Psoas muscle (tissue), 8 donors: ENCODE data around the gene PTPRK. TPM values are rescaled to one million over a fixed set of nuclear protein-coding genes. Genes with fewer than 3 reads are reported as not detected.

Experiments
- ATAC-seq, 4 donors: fragments of 200-7000 bp; cut with Tn5 transposase; one replicate each; pipeline ENCODE4 v1.9.1; 2020; ENCODE audit warnings: moderate library complexity in 3 of 4, mild to moderate bottlenecking in 2 of 4
- DNase-seq, 2 donors: peaks; one replicate each; pipeline ENCODE4 v3.0.0-alpha.2; 2020
- H3K27ac ChIP-seq: fragments of 200-600 bp; one replicate; pipeline ENCODE4 v1.8.0; 2022
- H3K27me3 ChIP-seq, 3 donors: fragments of 200-600 bp in 1 of 3; one replicate each; pipeline versions ENCODE4 v1.6.1 to v1.8.0; 2013 to 2022; ENCODE audit warnings: low read length in 2 of 3, mild to moderate bottlenecking in 2 of 3, moderate library complexity in 1 of 3; ENCODE audit not compliant: insufficient read depth in 3 of 3
- H3K36me3 ChIP-seq, 2 donors: fragments of 200-600 bp in 1 of 2; one replicate each; pipeline versions ENCODE4 v1.6.1 to v1.8.0; 2013 to 2022; ENCODE audit warnings: low read depth in 1 of 2, mild to moderate bottlenecking in 1 of 2, moderate library complexity in 1 of 2; ENCODE audit not compliant: insufficient read depth in 1 of 2
- H3K4me1 ChIP-seq: fragments of 200-600 bp; one replicate; pipeline ENCODE4 v1.8.0; 2022
- H3K4me3 ChIP-seq: fragments of 200-600 bp; one replicate; pipeline ENCODE4 v1.8.0; 2022; ENCODE audit warnings: mild to moderate bottlenecking
- H3K9me3 ChIP-seq: fragments of 200-600 bp; one replicate; pipeline ENCODE4 v1.8.0; 2022
- CTCF ChIP-seq: fragments of 200-600 bp; IDR thresholded peaks from one replicate; pipeline ENCODE4 v1.8.0; 2022; ENCODE audit warnings: antibody characterized with exemption
- WGBS, 3 donors: extraction: QIAGEN DNeasy Blood & Tissue Kit; methylation state at CpG; one replicate each; pipeline versions ENCODE4 v1.1.6 to v1.1.7; 2013; 5-methylcytosine and 5-hydroxymethylcytosine counted together
- intact Hi-C, 2 donors: fragments of 100-400 bp; cut with DNase I; formaldehyde crosslinking; loops; one replicate each; pipeline versions ENCODE4 v1.11.0 to v1.14.2; 2022
- polyA plus RNA-seq, 3 donors: library from polyadenylated mRNA; stranded (reverse); fragments of 200-250 nt; gene quantifications; one replicate each; pipeline ENCODE4 v1.2.3, GENCODE V29; 2013
- total RNA-seq, 4 donors: library from RNA; stranded (reverse); fragmentation: NEBNext Ultra II Directional in 2 of 4; extraction: Animal tissue kit (Norgen Biotek cat#: 25700) in 2 of 4; gene quantifications; one replicate each; pipeline versions ENCODE4 v1.2.1 to v1.2.4, GENCODE V29; 2021 to 2023
- donor health status: healthy with polysubstance abuse.
- donor health status: DM: no; HTN: no; CAD: no; lungs with moderate emphysema.
- donor health status: Bipolar disorder and iron deficiency.
- donor health status: healthy.
- donor health status: DM: yes; HTN: yes; CAD: no.
- donor health status: DM: no; HTN: no; CAD: no.
- donor health status: DM: no; HTN: no; CAD: no.
- donor health status: DM: yes; HTN: yes; CAD: no.

Gene PTPRK
- total and polyA plus RNA-seq, 7 donors: 3.2 to 10.6 (median 9.1) TPM

GRCh38 chr6:127963495-127963894 is 556.9 kb downstream of the PTPRK start:
- intact Hi-C loops: no loop called here
- H3K4me3 ChIP-seq: no peak overlapping the region
- WGBS, 3 donors: 52 to 62% (median 54%) methylated on average over 4 of the region's 4 CpGs

GRCh38 chr6:127959869-127960268 is 560.5 kb downstream of the PTPRK start:
- DNase-seq: no peak
- no peak for ATAC-seq
- Histone ChIP-seq H3K4me3 (no peak overlapping the region), H3K4me1 (no peaks in the 10 kb centered on the region), H3K27ac (no peak overlapping the region), H3K9me3 (no peaks in the 10 kb centered on the region), H3K36me3 (no peaks in the 10 kb centered on the region), H3K27me3 (no peaks in the 10 kb centered on the region)
- no peak for TF ChIP-seq CTCF
- WGBS, 3 donors: 30 to 40% (median 40%) methylated on average over 3 of the region's 3 CpGs
- intact Hi-C loops: no loop called here

More at GRCh38 chr6:127963495-127963894, 556.9 kb downstream of the PTPRK start:
- Histone ChIP-seq H3K27ac (no peak overlapping the region), H3K36me3 (no peaks in the 10 kb centered on the region), H3K27me3 (no peaks in the 10 kb centered on the region), H3K9me3 (no peaks in the 10 kb centered on the region), H3K4me1 (no peaks in the 10 kb centered on the region)
- ATAC-seq (no peak), DNase-seq (no peak)
- no peak for TF ChIP-seq CTCF

GRCh38 chr6:127956956-127957355 is 563.4 kb downstream of the PTPRK start:
- H3K27me3 ChIP-seq: no peaks in the 10 kb centered on the region
- intact Hi-C loops: no loop called here
- ATAC-seq (no peak), DNase-seq (no peak)
- H3K4me1 ChIP-seq: no peaks in the 10 kb centered on the region
- H3K36me3 ChIP-seq: no peaks in the 10 kb centered on the region
- TF ChIP-seq CTCF: no peak
- H3K9me3 ChIP-seq: no peaks in the 10 kb centered on the region
- no peak overlapping the region for H3K4me3 ChIP-seq
- WGBS, 3 donors: 27 to 48% (median 30%) methylated on average over 2 of the region's 2 CpGs
- H3K27ac ChIP-seq: no peak overlapping the region

- peak in 1 of 4 donors; percentile 35 for ATAC-seq
- intact Hi-C loops: no loop called here
Observed at GRCh38 chr6:127956260-127956888, 564.0 kb downstream of the PTPRK start.

More at GRCh38 chr6:127956260-127956888, 564.0 kb downstream of the PTPRK start:
- WGBS, 3 donors: 50 to 57% (median 52%) methylated on average over 6 of the region's 6 CpGs
- H3K27me3 ChIP-seq: no peaks in the 10 kb centered on the region
- no peak overlapping the region for H3K27ac ChIP-seq
- no peaks in the 10 kb centered on the region for H3K9me3 ChIP-seq
- H3K4me1 ChIP-seq: no peaks in the 10 kb centered on the region
- no peaks in the 10 kb centered on the region for H3K36me3 ChIP-seq
- no peak overlapping the region for H3K4me3 ChIP-seq
- no peak for TF ChIP-seq CTCF
- DNase-seq: no peak
